ENCODE results near the gene UQCC3.

The UQCC3 gene

DNA sequence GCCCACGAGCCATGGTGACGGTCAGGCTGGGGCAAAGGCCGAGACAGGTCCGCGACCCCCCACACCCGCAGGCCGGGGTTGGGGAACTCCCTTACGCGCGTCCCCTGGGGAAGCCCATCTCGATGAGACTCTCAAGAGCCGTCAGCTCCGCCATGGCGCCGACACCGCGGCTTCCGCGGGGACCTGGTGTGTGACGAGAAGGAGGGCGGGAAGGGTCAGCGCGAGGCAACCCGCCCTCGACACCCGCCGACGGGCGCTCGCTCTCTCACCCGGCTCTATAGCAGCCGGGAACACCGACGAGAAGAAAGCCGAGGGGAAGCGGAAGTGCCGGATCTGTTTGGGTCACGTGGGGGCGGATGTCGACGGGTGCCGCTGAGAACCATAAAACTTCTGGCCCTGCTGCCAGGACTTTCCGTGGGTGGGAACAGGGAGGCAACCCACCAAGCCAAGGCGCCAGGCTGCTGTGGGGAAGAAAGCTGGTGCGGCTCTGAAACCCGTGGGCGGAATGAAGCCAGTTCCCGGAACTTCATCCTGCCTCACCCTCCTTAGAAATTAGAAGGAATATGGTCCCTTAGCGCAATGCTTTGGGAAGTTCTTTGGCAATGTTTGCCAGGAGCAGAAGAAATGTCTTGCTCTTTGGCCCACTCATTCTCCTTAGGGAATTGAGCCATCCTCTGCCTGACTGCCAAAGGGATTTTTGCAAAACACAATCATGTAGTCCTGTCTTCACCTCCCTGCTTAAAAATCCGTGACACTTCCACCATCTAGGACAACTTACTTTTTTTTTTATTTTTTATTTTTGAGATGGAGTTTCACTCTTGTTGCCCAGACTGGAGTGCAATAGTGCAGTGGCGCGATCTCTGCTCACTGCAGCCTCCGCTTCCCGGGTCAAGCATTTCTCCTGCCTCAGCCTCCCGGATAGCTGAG, 7.6 kb downstream of the UQCC3 start, which contains the start of gene UBXN1:
Gene UBXN1 (minus strand): TSS at position 304 of the 927 bp plus-strand sequence. CDS start 150 bp downstream, at position 154.
- Histone ChIP-seq H3K79me2 (ENCODE audit: low read length) (peaks cover 38% of the 10 kb centered on the region), H2AFZ (ENCODE audit: low read length) (peak within 1 kb of the TSS; percentile 97), H3K4me1 (ENCODE audit: low read length) (peaks cover 10% of the 10 kb centered on the region; the same call in 1 of the 2 replicates), H3K4me2 (ENCODE audit: low read depth, low read length) (peak within 1 kb of the TSS; percentile 93), H3K4me3 (ENCODE audit: low read length) (peak within 1 kb of the TSS; percentile 98), H3K9me3 (replicated peaks; ENCODE audit: insufficient read depth, low read length) (no peaks in the 10 kb centered on the region), H4K20me1 (ENCODE audit: insufficient read depth, low read length) (no peaks in the 10 kb centered on the region), H3K9me2 (replicated peaks; ENCODE audit: insufficient read depth, low read length) (no peaks in the 10 kb centered on the region), H3K9ac (ENCODE audit: low read length) (peak within 1 kb of the TSS; percentile 90), H3K27ac (ENCODE audit: low read length) (peak within 1 kb of the TSS; percentile 47; the same call in 1 of the 2 replicates), H3K36me3 (replicated peaks; ENCODE audit: insufficient read depth, low read length) (no peaks in the 10 kb centered on the region; the same call in none of the 2 replicates), H3F3A (ENCODE audit: insufficient read depth, low read length) (peaks cover 10% of the 10 kb centered on the region; the same call in 1 of the 2 replicates), H3K27me3 (replicated peaks; ENCODE audit: insufficient read depth, low read length) (no peaks in the 10 kb centered on the region)
- peak; percentile 87 for DNase-seq
- TF ChIP-seq, protein P1, sequence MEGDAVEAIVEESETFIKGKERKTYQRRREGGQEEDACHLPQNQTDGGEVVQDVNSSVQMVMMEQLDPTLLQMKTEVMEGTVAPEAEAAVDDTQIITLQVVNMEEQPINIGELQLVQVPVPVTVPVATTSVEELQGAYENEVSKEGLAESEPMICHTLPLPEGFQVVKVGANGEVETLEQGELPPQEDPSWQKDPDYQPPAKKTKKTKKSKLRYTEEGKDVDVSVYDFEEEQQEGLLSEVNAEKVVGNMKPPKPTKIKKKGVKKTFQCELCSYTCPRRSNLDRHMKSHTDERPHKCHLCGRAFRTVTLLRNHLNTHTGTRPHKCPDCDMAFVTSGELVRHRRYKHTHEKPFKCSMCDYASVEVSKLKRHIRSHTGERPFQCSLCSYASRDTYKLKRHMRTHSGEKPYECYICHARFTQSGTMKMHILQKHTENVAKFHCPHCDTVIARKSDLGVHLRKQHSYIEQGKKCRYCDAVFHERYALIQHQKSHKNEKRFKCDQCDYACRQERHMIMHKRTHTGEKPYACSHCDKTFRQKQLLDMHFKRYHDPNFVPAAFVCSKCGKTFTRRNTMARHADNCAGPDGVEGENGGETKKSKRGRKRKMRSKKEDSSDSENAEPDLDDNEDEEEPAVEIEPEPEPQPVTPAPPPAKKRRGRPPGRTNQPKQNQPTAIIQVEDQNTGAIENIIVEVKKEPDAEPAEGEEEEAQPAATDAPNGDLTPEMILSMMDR (IDR thresholded peaks at IDR 0.05; ENCODE audit: low read length), result no peak

DNA sequence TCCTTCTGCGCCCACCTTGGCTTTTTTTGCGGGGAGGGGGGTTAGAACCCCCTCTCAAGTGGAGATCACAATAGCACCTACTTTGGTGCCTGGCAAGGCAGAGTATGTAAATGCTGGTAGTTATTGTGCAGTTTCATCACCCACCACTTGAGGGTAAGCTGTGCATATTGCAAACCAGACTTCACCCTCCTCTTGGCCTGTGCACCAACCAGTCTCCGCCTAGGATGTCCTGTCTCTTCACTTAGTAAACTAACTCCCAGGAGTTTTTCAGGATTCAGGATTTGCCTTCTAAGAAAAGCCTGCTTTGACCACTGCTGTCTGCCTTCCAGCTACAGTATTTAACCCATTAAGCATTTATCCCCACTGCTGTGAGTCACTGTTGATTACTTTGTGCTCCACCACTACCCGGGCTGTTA, 9.4 kb downstream of the UQCC3 start:
- Histone ChIP-seq H3F3A (ENCODE audit: insufficient read depth, low read length) (peaks cover 10% of the 10 kb centered on the region; the same call in 1 of the 2 replicates), H3K36me3 (replicated peaks; ENCODE audit: insufficient read depth, low read length) (no peaks in the 10 kb centered on the region; the same call in 1 of the 2 replicates), H3K9me3 (replicated peaks; ENCODE audit: insufficient read depth, low read length) (no peaks in the 10 kb centered on the region), H3K4me2 (ENCODE audit: low read depth, low read length) (peak overlapping the region; percentile 17; the same call in 1 of the 2 replicates), H3K27me3 (replicated peaks; ENCODE audit: insufficient read depth, low read length) (no peaks in the 10 kb centered on the region), H3K4me3 (ENCODE audit: low read length) (no peak overlapping the region), H3K79me2 (ENCODE audit: low read length) (peaks cover 28% of the 10 kb centered on the region), H2AFZ (ENCODE audit: low read length) (peak overlapping the region; percentile 52), H3K27ac (ENCODE audit: low read length) (no peak overlapping the region), H3K9me2 (replicated peaks; ENCODE audit: insufficient read depth, low read length) (no peaks in the 10 kb centered on the region), H3K9ac (ENCODE audit: low read length) (no peak overlapping the region), H3K4me1 (ENCODE audit: low read length) (peaks cover 10% of the 10 kb centered on the region; the same call in 1 of the 2 replicates), H4K20me1 (ENCODE audit: insufficient read depth, low read length) (no peaks in the 10 kb centered on the region)
- peak; percentile 77 for DNase-seq
- TF ChIP-seq EZH2 (optimal IDR thresholded peaks at IDR 0.05; ENCODE audit: low read depth, low read length), result no peak
- TF ChIP-seq EZH2phosphoT487 (IDR thresholded peaks at IDR 0.05; ENCODE audit: low read length), result no peak
- TF ChIP-seq, protein P1 (IDR thresholded peaks at IDR 0.05; ENCODE audit: low read length), result peak; percentile 71

GRCh38 chr11:62682518-62682917, 11.0 kb downstream of the UQCC3 start:
- no peak for DNase-seq
- TF ChIP-seq EZH2phosphoT487 (IDR thresholded peaks at IDR 0.05; ENCODE audit: low read length), result no peak
- TF ChIP-seq EZH2 (optimal IDR thresholded peaks at IDR 0.05; ENCODE audit: low read depth, low read length), result no peak
- TF ChIP-seq, protein P1 (IDR thresholded peaks at IDR 0.05; ENCODE audit: low read length), result no peak
- H3K9ac ChIP-seq (ENCODE audit: low read length), result no peak overlapping the region
- no peak overlapping the region for H3K4me2 ChIP-seq (ENCODE audit: low read depth, low read length)
- H3K4me3 ChIP-seq (ENCODE audit: low read length), result no peak overlapping the region
- no peak overlapping the region for H3K27ac ChIP-seq (ENCODE audit: low read length)
- H3F3A ChIP-seq (ENCODE audit: insufficient read depth, low read length), result 0 out of 2 replicates have a peak, but pooled peaks cover 3% of the 10 kb centered on the region
- H3K9me2 ChIP-seq (replicated peaks; ENCODE audit: insufficient read depth, low read length), result no peaks in the 10 kb centered on the region
- H3K27me3 ChIP-seq (replicated peaks; ENCODE audit: insufficient read depth, low read length), result no peaks in the 10 kb centered on the region
- H3K9me3 ChIP-seq (replicated peaks; ENCODE audit: insufficient read depth, low read length), result no peaks in the 10 kb centered on the region
- no peak overlapping the region for H2AFZ ChIP-seq (ENCODE audit: low read length)
- peaks cover 17% of the 10 kb centered on the region for H3K79me2 ChIP-seq (ENCODE audit: low read length)
- H3K36me3 ChIP-seq (replicated peaks; ENCODE audit: insufficient read depth, low read length), result no peaks in the 10 kb centered on the region
- H3K4me1 ChIP-seq (ENCODE audit: low read length), result peaks cover 7% of the 10 kb centered on the region; the same call in 1 of the 2 replicates
- H4K20me1 ChIP-seq (ENCODE audit: insufficient read depth, low read length), result no peaks in the 10 kb centered on the region
